GM18873 (cell line): ENCODE results near the gene ITPR1.
A peak's percentile ranks its signal among the peaks of the same experiment; 100 is the strongest.

ENCODE experiments used
- ATAC-seq: cut with Tn5 transposase; IDR thresholded peaks from one replicate; pipeline ENCODE4 v1.9.1; 2021; ENCODE audit warnings: mild to moderate bottlenecking, moderate library complexity, moderate number of reproducible peaks; ENCODE audit not compliant: unreplicated experiment, low FRiP score

Gene ITPR1

DNA sequence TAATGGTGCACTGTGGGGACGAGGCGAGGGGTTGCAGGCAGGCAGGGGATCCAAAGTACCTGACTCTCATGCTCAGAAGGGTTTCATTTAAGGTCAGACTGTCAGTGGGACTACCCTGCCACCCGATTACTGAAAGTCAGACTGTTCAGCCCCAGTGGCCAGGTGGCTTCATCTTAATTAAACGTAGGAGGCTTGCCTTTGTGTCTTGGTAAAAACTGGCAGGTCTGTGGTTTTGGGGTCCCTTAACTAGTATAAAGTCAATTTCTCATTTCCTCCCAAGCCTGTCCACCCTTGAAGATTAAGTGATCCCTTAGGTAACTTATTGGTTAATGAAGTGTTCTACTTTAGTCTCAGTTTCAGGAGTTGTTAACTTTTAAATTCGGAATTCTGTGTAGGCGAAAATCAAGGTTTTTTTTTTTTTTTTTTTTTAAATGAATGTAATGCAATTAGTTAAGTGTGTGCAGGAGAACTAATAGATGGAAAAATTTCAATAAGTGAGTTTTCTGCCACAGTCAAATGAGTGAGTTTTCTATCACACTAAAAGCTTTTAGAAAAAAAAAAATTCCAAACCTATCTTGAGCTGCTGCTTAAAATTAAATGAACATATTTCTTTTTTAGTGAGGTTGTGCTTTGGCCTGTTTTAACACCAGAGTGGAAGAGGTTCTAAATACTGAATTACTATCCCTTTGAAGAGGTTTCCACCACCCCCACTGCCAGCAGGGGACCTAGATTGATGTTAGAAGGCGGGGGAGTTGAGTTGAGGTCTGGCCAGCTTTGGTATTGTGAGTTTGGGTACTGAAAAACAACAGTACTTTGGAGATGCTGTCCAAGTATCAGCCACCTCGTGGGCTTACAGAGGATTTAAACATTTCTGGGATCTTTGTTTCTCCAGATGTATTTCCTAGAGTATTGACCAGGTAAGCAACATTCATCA, 15.2 kb downstream of the ITPR1 start:
- peak; percentile 74 for ATAC-seq

DNA sequence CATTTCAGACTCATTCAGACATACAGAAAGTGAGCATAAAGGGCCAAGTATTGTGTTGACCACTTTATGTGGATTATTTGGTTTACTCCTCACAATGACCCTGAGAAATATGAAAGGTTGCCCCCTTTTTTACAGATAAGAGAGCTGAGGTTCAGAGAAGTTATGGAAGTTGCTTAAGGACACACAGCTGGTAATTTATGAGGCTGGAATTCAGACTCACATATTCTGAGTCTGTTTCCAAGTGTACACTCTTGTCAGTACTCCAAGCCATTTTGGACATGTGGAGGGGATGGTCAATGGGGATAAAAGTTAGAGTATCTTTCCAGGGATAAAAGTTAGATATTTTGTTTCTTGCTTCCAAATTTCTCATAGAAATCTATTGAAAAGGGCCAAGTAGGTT, 15.9 kb downstream of the ITPR1 start:
- no peak for ATAC-seq

DNA sequence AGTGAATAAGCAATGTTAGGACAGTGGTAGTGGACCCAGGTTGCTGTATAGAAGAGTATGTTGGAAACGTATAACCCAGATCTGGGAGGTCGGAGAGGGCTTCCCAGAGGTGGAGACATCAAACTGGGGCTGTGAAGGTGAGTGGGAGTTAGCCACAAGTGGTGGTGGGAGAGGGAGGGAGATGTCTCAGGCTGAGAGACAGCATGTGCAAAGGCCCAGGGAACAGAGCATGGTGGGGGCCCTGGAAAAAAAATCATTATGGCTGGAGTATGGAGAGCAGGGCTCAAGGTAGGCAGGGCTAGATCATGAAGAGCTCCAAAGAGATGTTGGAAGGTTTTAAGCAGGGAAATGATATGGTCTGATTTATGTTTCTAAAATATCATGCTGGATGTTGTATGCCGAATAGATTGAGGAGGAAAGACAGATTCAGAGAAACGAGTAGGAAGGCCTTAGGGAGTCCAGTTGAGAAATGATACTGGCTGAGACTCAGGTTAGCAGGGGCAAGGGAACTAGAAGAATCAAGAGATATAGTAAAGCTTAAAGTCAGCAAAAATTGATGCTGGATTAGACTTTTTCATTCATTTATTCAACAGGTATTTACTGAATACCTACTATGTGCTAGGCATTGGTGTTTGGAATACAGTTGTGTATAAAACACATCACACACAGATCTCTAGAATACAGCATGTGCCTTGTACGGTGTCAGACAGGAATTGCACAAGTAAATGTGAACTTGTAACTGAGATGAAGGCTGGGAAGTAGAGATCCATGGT, 17.0 kb downstream of the ITPR1 start:
- ATAC-seq: no peak

DNA sequence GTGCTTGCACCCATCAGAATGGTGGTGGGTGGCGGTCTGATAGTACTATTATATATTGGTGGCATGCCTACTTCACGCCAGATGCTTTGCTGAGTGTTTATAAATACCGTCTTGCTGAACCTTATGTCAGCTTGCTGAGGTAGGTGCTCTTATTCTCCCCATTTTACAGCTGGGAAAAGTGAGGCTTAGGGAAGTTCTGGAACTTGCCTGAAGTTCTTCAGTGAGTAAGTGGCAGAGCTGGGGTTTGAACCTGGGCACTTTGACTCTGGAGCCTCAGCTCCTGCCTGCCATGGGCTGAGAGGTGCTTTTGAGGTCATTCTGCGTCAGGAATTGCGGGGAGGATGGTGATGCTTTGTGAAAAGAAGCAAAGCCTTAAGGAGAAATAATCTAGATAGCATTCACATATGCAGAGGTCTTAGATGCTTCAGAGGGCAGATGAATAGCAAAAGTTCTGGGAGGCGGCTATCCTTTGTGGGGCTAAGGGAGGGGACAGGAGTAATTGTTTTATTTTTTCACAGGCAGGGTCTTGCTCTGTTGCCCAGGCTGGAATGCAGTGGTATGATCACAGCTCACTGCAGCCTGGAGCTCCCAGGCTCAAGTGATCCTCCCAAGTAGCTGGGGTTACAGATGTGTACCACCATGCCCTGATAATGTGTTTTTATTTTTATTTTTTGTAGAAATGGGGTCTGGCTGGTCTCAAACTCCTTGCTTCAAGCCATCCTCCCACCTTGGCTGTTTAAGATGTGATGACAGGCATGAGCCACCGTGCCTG, 18.5 kb downstream of the ITPR1 start:
- no peak for ATAC-seq

DNA sequence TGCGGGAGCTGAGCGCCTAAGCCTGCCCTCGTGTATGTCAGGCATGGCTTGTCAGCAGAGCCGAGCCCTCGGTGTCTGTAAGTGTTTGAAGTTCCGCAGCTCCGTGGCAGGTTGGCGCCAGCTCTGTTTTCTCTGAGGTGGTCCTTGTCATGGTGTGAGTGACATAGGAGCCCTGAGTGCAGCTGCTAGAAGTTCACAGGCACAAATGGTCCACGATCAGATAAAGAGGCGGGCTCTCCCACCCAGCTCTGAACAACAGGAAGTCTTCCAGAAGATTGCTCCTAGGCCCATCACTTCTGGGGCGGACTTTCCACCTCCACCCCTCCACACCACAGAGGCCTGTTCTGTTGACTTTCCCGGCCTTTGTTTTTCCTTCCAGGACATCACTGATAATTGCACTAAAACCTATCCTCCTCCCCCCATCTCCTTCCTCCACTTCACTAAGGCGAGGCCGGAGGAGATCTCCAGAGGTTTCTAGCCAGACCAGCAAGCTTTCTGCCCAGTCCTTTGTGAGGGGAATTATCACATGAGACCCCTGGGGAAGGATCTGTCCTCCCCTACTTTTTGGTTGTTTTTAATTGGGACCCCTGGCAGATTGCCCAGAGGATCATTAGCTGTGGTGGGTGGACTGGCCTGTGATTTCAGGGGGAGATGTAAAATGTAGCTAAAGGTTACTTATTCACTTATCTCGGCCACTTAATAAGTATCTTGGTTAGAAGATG, 19.9 kb downstream of the ITPR1 start:
- ATAC-seq: no peak

DNA sequence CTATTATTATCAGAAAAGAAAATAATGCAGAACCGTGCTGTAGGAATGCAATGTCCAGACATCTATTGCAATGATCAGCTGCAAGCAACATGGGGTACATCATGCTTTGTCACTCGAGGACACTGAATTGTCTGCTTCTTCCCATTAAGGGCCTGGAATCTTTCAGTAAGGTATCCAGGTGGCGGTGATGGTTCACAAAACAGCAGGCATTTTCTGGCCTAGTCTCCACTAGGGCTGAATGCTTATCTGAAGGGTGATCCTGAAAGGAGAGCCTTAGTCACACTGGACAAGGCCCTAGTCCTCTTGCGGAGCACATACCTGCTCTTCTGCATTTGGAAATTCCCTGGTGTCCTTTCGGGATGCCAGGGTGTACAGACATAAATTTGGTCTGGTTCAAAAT, 21.2 kb downstream of the ITPR1 start:
- ATAC-seq: no peak

DNA sequence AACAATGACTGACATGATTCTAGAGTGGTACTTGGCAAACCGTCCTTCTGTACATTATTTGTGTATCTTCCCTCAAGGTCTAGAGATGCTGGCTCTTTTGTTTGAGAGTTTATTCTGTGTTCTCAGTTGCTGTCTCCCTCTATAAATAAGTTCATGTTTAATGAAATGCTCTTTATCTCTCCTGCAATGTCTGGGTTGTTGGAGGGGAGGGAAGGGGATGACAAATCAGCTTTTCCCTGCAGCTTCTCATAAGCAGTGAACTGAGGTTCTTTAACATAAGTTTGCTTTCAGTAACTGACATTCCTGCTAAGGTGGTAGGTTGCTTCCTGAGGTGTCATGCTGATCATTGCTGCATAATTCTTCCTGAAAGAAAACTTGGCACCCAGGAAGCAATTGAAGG, 21.8 kb downstream of the ITPR1 start:
- no peak for ATAC-seq

DNA sequence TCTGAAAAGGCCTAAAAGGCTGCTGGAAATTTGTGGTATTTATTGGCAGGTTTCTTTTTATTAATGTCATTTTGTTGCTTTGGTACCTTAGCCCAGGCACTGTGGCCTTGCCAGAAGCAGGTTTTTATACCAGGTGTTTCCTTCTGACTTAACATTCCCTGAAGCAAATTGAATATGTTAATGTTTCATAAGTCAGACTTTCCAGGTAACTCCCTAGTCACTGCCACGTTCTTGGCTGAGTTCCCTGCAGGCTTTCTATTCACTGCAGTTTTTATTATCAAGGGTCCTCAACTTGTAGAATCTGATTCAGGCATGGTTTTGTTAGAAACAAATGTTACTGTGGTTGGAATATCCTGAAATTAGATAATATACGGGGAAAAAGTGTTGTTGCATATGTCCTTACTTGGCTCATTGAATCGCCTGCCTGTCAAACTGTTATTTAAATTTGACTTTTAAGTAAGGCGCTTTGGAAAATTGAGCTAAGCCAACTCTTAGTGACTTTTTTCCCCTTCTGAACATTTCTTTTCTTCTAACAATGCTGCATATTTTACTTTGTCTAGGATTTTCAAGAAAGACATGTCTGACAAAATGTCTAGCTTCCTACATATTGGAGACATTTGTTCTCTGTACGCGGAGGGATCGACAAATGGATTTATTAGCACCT, 22.9 kb downstream of the ITPR1 start:
- no peak for ATAC-seq

DNA sequence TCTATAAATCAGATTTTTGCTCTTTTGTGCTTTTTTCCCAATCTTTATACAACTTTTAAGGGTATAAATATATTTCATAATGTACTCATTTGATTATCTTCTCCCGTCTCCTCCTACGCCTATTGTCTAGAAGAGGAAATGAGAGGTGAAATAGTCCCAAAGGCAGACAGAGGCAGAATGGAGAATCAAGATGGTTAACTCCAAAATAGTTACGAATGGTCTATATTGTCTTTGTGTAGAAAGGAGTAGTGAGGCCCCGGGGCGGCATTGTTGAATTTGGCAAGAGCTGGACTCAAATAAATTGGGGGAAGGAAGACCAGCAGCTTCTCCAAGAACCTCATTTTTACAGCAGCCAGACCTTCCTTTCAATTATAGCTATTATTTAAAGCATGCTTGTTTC, 23.9 kb downstream of the ITPR1 start:
- no peak for ATAC-seq

DNA sequence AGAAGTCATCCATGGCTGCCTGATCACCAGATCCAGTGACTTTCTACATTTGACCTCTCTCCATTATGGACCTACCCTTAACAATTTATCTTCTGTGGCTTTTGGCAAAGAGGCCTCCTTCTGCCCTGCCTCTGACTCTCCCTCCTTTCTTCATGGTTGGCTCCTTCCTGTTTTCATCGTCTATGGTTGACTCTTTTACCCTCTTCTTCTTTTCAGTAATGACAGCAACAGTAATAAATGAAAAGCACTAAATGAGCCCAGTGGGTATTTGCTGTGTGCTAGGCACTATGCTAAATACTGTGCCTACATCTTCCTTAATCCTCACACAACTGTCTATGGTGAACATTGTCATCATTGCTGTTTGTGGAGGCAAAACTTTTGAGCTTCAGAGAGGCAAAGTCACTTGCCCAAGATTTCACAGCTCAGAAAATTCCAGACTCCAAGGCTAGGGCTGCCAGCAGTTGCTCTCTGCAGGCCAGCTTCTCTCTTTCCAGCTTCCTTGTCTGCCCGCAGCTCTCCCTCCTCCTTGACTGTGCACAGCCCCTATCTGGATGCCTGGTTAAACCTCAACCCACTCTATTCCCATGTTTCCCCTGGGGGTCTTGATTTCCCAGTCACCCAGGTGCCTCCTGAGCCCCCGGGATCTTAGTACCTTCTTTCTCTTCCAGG, 24.6 kb downstream of the ITPR1 start:
- no peak for ATAC-seq

DNA sequence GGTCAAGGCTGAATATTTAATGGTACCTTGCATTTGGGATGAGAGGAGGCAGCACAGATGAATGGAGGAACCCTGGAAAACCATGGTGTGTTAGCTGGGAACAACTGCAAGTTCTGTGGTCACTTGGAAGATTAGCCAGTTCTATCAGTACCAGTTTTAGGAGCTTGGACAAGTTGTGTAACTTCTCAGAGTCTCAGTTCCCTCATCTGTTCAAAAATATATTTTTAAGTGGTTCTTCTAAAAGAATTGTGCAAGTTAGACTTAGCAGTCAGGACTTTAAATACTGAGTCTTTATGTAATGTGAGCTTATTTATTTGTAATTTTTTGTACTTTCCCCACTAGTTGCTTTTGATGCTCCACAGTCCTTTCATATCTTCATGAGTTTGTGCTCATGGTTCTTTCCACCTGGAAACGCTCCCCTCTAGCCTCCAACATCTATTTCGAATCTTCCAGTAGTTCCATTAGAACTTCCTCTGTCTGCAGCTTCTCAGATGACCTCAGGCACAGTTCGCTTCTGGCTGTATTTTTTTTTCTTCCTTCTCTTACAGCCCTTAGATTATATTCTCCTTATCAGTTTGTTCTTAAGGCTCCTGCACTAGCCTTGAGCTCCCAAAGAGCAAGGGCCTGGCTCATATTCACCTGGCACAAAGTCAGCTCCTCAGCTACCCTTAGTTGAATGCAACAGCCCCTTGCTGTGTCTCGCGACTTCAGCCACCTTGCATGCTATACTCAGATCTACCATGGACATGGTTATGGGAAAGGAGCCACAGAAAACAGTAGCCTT, 27.1 kb downstream of the ITPR1 start:
- no peak for ATAC-seq

DNA sequence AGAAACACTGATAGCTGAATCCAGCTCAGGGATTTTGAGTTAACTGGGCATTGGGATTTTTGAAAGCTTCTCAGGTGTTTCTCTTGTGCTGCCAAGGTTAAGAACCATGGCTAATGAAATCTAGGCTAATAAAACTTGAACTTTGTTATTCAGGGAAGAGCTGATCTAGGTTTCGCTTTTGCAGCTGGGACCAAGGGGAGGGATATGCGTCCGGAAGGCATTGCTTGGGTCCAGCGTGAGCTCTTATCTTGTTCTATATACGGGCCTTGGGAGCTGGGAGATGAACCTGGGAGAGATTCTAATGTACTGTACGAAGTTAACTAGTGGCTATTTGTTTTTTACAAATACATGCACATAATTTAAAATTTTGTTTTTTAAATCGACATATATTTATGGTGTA, 29.8 kb downstream of the ITPR1 start:
- no peak for ATAC-seq

DNA sequence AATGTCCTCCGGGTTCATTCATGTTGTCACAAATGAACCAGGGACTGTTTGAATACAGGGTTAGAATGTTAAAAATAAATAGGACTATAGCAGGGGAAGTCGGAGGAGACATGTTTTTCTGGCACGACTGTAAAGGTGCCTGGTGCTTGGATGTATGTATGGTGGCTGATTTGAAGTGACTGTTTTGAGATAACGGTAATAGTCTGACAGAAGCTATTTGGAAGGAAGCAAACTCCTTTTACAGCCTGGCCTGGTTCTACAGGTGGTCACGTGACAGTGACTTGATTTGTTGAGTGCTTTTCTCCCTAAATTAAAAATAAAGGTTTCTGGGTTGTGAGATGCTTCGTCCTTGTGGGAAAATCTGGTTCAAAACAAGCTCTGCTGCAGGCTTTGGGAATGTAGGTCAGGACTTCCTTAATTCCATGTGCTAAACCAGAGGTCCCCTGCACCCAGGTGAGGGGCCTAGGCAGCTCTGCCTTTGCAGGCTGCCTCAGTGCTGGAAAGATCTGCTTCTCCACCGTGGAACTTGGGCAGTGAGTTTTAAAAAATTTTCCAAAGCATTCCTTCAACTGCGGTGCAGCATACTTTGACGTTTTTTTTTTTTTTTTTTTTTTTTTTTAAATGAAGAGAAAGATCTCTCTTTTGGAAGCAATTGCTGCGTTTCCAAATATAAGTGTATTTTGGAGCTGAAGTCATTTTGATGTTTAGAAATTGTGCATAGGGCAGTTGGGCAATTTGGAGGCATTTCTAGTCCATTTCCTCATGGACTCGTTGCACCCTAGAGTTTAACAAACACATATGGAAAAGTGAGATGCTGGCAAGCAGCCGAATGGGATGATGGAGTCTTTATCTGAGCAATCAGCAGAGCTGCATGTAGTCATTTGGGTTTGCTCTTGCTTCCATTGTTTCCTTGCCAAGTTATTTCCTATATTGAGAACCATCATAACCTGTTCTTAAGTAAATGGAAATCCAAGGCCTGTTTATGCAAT, 30.9 kb downstream of the ITPR1 start:
- no peak for ATAC-seq

DNA sequence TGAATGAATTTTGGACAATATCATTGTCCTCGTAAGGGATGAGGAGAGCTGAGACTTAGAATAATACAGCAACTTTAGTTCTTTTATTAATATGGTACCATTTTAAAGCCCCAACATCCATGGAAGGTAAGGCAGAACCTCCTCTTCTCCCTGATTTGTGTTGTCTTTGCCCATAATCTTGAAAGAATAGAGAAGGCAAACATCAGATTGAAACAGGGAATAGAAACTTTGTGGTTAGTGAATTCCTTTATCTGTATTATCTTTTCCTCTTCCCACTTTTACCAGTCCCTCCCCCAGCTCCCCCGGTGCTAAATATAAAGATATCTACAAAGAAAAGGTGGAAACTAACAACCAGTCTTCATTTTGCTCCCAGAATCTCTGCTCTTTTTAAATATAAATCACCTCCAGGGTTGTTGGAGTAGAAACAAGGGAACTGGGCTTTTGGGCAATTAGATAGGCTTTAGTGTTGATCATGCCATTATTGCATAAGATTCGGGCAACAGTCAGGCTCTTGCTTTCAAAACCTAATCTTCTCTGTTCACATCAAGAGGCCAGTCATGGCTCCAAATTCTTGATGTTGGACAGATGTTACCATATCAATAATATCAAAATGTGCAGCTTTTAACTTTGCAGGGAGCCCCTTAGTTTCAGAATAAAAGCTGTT, 32.5 kb downstream of the ITPR1 start:
- ATAC-seq: no peak

DNA sequence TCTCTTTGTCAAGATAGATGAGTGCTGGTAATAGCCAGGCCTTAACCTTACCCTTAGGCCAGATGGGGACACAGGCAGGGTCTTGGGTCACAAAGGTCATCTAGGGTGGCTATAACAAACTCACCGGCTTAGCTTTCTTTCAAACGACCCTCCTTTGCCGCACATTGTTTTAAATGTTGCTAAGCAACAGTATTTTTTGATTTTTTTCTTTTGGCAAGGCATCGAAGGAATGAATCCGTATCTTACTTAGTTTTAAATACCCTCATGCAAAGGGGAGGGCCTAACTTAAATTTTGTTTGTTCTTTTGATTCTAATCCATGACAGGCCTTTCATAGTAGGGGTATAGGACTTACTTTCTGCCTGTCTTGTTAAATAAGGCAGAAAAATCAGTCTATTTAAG, 35.2 kb downstream of the ITPR1 start:
- no peak for ATAC-seq

DNA sequence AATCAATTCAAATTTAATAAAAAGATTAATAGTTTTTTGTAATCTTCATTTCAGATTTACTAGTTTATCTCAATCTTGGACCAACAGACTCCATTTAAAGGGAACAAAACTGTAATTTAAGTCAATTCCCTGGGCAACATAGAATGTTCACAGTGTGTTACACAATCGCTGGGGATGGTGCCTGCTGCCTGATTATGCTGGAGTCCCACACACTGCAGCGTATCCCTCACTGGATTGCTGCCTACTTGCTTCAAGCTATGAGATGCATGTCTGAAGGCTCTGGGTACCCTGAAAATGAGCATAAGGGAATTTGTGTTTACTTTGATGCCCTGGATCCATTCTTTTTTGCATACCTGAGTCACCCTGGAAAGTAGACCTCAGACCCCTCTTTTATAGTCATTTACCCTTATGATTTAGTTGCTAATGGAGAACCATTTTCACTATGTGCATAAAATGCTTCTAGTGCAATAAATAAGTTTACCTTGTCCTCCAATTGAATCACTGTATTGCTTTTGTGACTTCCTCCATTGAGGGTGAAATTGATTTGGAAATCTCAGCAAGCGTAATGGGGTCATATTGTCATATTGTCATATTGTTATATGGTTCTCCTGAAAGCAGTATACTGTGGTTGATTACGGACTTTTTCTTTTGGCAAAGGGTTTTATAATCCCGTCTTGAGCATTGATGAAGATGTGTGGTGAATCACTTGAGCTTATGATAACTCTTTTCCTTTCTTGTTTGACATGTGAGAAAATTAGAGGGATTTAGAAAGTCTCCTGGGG, 35.9 kb downstream of the ITPR1 start:
- ATAC-seq: no peak
